ENCODE data around the gene KRT78.

Gene KRT78

GRCh38 chr12:52824741-52825410 lies 23.9 kb downstream of the KRT78 start:
- no peak for DNase-seq

DNA sequence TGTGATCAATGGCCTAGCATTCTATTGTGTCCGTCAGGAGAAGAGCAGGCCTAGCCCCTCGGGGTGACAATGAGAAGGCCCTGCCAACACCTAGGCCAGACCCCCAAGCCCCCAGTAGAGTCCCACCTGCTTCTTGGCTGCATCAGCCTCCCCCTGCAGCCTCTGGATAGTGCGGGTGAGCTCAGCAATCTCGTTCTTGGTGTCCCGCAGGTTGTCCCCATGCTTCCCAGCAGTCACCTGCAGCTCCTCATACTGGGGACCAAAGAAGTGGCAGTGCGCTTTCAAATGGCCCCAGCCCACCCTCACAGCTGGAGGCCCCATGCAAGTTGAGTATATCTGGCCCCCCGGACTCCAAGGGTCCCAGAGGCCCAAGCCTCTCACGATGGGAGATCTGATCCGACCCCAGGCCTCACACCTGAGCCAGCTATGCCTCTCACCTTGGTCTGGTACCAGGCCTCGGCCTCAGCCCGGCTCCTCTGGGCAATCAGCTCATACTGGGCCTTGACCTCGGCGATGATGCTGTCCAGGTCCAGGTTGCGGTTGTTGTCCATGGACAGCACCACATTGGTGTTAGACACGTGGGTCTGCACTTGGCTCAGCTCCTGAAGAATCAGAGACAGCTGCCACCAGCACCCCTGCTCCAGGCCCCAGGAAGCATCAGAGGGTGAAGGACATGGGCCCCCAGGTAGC lies 24.9 kb downstream of the KRT78 start:
- DNase-seq = no peak

DNA sequence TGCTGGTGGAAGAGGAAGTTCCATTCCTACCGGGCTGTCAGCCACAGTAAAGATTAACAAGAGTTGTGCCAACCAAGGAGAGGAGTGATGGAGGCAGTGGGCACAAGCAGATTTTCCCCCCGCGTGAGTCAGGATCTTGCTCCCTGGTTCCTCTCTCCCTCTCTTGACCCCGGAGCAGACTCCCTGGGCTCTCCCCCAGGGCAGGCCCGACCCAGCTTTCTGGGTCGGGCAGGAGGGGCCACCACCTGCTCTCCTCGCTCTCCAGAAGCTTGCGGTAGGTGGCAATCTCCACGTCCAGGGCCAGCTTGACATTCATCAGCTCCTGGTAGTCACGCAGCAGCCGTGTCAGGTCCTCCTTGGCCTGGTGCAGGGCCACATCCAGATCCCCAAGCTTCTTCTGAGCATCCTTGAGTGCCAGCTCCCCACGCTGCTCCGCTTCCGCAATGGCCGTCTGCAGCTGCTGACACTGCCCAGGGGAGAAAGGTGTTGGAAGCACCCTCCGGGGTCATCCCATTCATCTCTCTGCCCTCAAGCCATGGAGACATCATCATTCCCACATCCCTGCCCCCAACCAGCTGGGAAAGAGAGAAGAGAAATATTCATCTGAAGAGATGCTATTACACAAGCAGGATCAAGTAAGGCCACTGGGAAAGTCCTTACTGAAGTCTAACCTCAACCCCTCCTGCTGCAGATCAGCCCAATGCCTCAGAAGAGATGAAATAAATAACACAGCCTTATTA lies 25.9 kb downstream of the KRT78 start:
- DNase-seq = no peak

DNA sequence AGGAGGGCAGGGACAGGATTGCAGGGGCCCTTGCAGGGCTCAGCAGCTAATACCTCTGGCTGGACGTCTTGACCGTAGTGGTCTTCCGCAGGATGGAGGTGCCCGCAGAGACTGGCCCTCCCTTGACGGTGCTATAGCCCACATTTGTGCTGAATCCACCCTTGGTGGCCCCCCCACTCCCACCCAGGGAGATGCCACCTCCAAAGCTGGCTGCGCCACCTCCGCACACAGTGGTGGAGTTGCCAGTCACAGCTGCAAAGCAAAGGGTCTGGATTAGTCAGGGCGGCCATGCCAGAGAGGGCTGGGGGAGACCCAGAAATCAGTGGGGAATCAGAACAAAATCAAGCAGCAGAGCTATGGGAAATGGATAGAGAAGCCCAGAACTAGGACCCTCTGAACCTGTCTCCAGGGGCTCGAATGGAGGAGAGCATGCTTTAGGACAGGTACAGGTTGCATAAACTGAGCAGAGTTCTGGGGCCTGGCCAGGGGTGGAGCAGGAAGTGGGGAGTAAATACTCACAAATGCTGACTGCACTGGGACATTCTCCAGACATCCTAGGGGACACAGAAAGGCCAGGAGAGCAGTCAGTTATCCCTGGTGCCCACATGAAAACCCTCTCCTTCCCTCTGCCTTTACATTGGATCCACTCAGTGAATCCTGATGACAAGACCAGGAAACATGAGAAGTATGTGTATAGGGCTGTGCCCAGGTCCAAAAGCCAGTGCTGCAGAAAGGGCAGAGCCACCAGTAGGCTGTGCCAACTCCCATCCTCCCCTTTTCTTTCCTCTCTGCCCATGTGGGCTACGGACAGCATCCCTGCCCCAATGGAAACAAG lies 26.8 kb downstream of the KRT78 start:
- no peak for DNase-seq

DNA sequence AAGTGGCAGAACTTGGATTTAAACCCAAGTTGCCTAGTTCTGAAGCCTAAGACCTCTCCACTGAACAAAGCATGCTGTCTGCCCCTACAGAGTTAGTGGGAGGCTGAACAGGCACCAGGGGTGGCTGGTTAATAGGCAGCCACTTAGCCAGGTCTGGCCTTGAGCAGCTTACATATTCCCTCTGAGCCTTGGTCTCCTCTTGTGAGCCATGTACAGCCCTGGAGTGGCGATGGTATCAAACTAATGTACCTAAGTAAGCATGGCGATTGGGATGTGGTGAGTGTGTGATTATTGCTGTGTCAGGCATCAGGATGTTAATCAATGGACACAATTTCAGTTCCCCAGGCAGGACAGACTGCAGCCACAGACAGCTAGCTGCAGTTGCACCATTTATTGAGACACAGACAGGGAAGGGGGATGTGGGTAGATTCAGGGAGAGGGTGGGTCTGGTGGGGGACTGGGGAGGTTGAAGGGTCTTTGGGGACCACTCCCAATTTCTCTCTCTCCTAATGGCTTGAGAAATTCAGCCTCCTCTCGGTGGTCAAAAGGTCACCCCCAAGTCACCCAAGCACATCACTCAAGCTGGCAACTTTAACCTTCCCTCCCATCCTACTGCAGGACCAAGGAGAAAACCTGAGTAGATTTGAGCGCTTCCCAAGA lies 27.6 kb downstream of the KRT78 start:
- DNase-seq = no peak

DNA sequence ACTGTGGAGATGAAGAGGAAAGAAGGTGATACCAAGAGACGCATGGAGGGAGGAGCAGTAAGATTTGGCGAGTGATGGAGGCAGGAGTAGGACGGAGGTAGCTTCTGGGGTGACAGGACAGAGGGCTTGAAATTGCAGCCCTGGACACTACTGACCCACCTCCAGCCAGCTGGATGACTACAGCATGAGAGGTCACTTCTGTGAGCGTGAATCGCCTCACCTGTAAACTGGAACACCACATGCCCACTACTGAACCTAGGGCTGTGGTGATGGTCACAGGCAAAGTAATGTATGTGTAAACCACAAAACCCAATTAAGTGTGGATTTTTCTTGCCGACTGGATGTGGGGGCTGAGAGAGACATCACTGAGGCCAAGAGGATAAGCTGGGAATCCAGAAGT lies 28.3 kb downstream of the KRT78 start:
- DNase-seq = no peak

- DNase-seq = no peak
Observed at GRCh38 chr12:52819731-52820510, 28.9 kb downstream of the KRT78 start.

DNA sequence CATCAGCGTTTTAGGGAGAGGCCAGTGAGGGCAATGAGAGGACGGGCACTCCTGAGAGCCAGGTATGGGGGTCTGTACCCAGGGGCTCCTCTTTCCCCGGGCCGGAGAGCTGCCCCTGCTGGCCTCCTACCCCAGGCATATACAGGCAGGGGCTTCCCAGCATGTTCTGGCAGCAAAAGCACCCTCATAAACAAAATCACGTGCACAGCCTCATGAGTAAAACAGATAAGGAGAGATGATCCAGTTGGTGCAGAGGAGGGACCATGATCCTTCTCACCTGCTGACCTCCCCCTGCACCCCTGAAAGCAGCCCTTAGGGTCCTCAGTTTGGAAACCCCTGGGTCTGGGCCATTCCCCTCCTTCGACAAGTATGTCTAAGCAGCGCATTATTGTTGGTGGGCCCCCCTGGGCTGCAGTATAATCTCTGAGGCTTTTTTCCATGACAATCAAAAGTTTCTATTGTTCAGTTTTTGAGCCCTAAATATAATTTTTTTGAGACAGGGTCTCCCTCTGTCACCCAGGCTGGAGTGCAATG lies 29.8 kb downstream of the KRT78 start:
- DNase-seq = no peak

GRCh38 chr12:52818388-52818787 lies 30.4 kb downstream of the KRT78 start:
- no peak for DNase-seq

- no peak for DNase-seq
Observed at GRCh38 chr12:52817699-52818238, 31.0 kb downstream of the KRT78 start.

- DNase-seq = no peak
Observed at GRCh38 chr12:52817003-52817698, 31.6 kb downstream of the KRT78 start.

DNA sequence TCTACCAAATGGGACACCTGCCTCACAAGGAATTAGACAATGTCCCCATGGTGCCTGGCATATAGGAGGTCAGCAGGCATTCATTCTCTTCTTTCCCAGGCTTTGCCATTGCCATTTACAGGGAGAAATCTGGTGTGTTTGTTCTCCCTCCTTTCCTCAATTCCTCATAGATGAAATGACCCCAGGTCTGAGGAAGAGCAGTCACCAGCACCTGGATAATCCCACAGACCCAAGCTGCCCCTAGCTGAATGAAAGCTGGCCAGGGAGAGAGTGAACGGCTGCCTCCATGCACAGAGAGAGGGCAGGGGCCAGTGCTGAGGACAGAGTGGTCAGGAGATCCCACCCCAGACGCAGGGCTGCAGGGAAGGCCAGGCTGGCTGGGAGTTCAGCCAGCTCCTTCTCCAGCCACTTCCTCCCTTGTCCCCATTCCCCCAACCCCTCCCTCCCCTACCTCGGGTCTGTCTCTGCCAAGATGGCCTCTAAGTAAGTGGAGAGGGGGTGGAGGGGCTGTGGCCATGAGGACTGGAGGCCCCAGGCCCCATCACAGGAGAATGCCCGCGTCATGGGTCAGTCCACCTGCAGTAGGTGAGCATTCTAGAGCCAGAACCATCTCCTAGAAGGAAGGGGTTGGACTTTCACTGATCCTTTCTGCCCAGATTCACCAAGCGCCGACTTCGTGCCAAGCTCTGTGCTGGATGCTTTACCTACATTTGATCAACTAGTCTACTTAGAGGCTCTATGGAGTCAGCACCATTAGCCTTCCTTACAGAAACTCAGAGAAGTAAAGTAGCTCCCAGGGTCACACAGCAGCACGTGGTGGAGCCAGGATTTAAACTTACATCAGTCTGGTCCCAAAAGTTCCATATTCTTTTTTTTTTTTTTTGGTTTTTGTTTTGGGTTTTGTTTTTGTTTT lies 32.9 kb downstream of the KRT78 start:
- no peak for DNase-seq

- DNase-seq = no peak
Observed at GRCh38 chr12:52815161-52815560, 33.6 kb downstream of the KRT78 start.

DNA sequence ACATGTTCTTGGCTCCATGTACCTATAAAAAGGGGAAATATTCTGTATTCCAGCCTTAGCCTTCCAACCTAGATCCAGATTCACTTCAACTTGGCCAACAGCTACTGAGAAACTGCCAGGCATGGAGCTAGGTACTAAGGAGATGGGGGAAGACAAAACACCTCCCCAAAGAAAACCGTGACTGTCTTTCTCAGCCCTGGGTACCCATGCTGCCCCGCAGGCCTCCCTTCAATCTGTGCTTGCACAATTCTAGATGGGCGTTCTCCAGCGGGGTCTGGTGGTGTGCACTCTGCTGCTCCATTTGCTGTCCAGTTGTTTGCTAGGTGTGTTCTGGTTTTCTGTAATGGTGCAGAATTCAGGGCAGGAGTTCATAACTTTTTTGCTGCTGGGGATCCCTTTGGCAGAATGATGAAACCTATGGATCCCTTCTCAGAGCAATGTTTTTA lies 34.1 kb downstream of the KRT78 start:
- DNase-seq = no peak

GRCh38 chr12:52813885-52814709 lies 34.7 kb downstream of the KRT78 start, which contains the start of gene KRT4:
Gene KRT4, minus strand, starts transcription at chr12:52814116. Its CDS starts 58 bp downstream, at chr12:52814058.
- DNase-seq = no peak

DNA sequence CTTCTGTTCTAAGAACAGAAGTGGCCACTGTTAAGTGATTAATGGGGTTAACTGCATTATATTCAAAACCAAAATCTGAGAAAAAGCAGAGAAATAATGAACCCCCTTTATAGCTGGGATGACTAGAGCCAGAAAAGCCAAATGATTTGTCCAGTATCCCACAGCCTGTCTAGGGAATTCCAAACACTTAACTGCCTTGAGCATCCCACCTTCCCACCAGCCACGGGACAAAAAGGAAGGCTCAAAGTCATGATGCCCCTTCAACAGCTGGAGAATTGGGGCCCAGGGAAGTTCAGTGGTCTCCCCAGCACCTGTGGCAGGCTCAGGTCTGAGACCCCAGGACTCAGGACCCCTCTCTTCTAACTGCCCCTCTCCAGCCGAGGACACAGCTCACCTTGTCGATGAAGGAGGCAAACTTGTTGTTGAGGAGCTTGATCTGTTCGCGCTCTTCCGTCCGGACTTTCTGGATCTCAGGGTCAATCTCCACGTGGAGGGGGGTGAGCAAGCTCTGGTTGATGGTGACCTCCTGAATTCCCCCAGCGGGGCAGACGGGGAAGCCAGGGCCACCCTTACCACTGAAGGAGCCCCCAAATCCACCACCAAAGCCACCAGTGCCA lies 35.5 kb downstream of the KRT78 start:
- no peak for DNase-seq

DNA sequence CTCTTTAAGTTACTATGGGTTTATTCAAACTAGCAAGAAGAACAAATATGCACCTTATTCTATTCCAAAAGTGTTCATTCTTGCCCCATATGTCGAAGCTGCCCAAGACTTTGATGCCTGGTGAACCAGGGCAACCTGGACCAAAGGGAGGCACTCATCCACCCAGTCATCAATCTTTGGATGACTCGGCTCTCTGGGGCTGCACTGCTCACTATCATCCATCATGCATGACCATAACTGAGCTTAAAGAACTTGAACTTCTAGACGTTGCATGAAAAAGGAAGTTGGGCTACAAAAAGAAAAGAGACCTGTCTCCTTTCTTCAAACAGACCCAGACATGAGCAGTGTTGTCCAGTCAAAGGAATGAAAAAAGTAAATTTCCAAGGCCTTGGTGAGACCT lies 36.0 kb downstream of the KRT78 start:
- DNase-seq = no peak

GRCh38 chr12:52812073-52812400 lies 36.8 kb downstream of the KRT78 start:
- DNase-seq = no peak
